Trophoblast cell (in vitro differentiated cells and primary cell): Measurements from ENCODE around the gene CENPV.

Source experiments
- DNase-seq, 2 donors: peaks; one replicate each; pipeline ENCODE4 v3.0.0-alpha.2; 2016
- H2AFZ ChIP-seq: 2 replicates; pipeline ENCODE4 v1.6.1; 2013; ENCODE audit warnings: low read length, moderate library complexity, mild to moderate bottlenecking; ENCODE audit not compliant: insufficient read depth, poor library complexity
- H2AK5ac ChIP-seq: 2 replicates; pipeline ENCODE4 v1.6.1; 2013; ENCODE audit warnings: mild to moderate bottlenecking, low read length
- H2BK120ac ChIP-seq: 2 replicates; pipeline ENCODE4 v1.6.1; 2013; ENCODE audit warnings: low read length, mild to moderate bottlenecking, moderate library complexity; ENCODE audit not compliant: insufficient read depth, poor library complexity
- H2BK12ac ChIP-seq: 2 replicates; pipeline ENCODE4 v1.6.1; 2013; ENCODE audit warnings: mild to moderate bottlenecking, low read length, moderate library complexity
- H2BK5ac ChIP-seq: 2 replicates; pipeline ENCODE4 v1.6.1; 2013; ENCODE audit warnings: low read length, low read depth, moderate library complexity, mild to moderate bottlenecking; ENCODE audit not compliant: poor library complexity
- H3K14ac ChIP-seq: 2 replicates; pipeline ENCODE4 v1.6.1; 2013; ENCODE audit warnings: mild to moderate bottlenecking, low read length
- H3K18ac ChIP-seq: 2 replicates; pipeline ENCODE4 v1.6.1; 2013; ENCODE audit warnings: mild to moderate bottlenecking, low read length
- H3K23ac ChIP-seq: 2 replicates; pipeline ENCODE4 v1.6.1; 2013; ENCODE audit warnings: low read length
- H3K27ac ChIP-seq: 2 replicates; pipeline ENCODE4 v1.5.1; 2013; ENCODE audit warnings: low read depth, mild to moderate bottlenecking, inconsistent platforms, low read length, moderate library complexity
- H3K27me3 ChIP-seq: 2 replicates; pipeline ENCODE4 v1.6.1; 2013; ENCODE audit warnings: inconsistent platforms, mild to moderate bottlenecking, low read length, moderate library complexity; ENCODE audit not compliant: insufficient read depth
- H3K36me3 ChIP-seq, 2 experiments: 1 replicate in 1 of 2; 2 replicates in 1 of 2; pipeline ENCODE4 v1.6.1; 2013; ENCODE audit warnings: low read length in 2 of 2, mild to moderate bottlenecking in 2 of 2, moderate library complexity in 1 of 2; ENCODE audit not compliant: insufficient read depth in 2 of 2, control insufficient read depth in 1 of 2
- H3K4ac ChIP-seq: 2 replicates; pipeline ENCODE4 v1.6.1; 2013; ENCODE audit warnings: low read depth, mild to moderate bottlenecking, low read length, moderate library complexity
- H3K4me1 ChIP-seq, 2 experiments: 1 replicate in 1 of 2; 2 replicates in 1 of 2; pipeline ENCODE4 v1.6.1; 2013; ENCODE audit warnings: low read length in 2 of 2, mild to moderate bottlenecking in 2 of 2, moderate library complexity in 1 of 2; ENCODE audit not compliant: insufficient read depth in 2 of 2, control insufficient read depth in 1 of 2
- H3K4me2 ChIP-seq: 2 replicates; pipeline ENCODE4 v1.6.1; 2013; ENCODE audit warnings: inconsistent platforms, mild to moderate bottlenecking, low read length, moderate library complexity
- H3K4me3 ChIP-seq: 2 replicates; pipeline ENCODE4 v1.5.1; 2013; ENCODE audit warnings: mild to moderate bottlenecking, low read depth, low read length, inconsistent platforms
- H3K79me1 ChIP-seq: one replicate; pipeline ENCODE4 v1.6.1; 2013; ENCODE audit warnings: low read length
- H3K79me2 ChIP-seq: 2 replicates; pipeline ENCODE4 v1.6.1; 2013; ENCODE audit warnings: low read length, mild to moderate bottlenecking; ENCODE audit not compliant: control insufficient read depth, insufficient read depth, poor library complexity
- H3K9ac ChIP-seq: 2 replicates; pipeline ENCODE4 v1.6.1; 2013; ENCODE audit warnings: mild to moderate bottlenecking, low read length
- H3K9me3 ChIP-seq: 2 replicates; pipeline ENCODE4 v1.6.1; 2013; ENCODE audit warnings: low read depth, mild to moderate bottlenecking, control low read depth, inconsistent platforms, low read length; ENCODE audit not compliant: insufficient read depth
- H4K12ac ChIP-seq: 2 replicates; pipeline ENCODE4 v1.6.1; 2013; ENCODE audit warnings: low read depth, mild to moderate bottlenecking, low read length, moderate library complexity
- H4K8ac ChIP-seq: 2 replicates; pipeline ENCODE4 v1.6.1; 2013; ENCODE audit warnings: low read depth, mild to moderate bottlenecking, low read length, moderate library complexity
- H4K91ac ChIP-seq: one replicate; pipeline ENCODE4 v1.6.1; 2013; ENCODE audit warnings: low read depth, mild to moderate bottlenecking, low read length, moderate library complexity
- WGBS: extraction: QIAGEN DNeasy Blood & Tissue Kit; methylation state at CpG from one replicate; pipeline ENCODE4 v1.1.7; 2013; ENCODE audit warnings: missing lambda C conversion rate; ENCODE audit not compliant: insufficient read length, insufficient coverage; ENCODE audit errors: extremely low coverage; 5-methylcytosine and 5-hydroxymethylcytosine counted together

The CENPV gene

DNA sequence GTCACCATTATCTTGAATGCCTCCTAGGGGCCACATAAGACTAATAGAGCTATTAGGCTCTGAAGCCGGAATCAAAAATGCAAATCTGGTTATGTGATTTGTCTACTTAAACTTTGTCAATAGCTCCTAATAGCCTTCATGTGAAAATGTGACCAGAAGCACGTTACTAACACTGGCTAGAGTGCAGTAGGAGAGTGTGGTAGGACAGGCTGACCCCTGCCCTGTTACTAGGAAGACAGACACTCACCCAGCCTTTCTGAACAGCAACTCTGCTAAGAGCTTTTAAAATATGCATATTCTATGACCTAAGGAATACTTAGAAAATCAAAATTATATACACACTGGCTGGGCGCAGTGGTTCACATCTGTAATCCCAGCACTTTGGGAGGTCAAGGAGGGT lies 26.3 kb downstream of the CENPV start:
- H3K79me2 ChIP-seq: no peaks in the 10 kb centered on the region
- no peak overlapping the region for H3K14ac ChIP-seq
- no peak overlapping the region for H4K12ac ChIP-seq
- H3K27ac ChIP-seq: no peak overlapping the region
- H3K23ac ChIP-seq: no peak overlapping the region
- H3K36me3 ChIP-seq: peaks cover 3 to 9% of the 10 kb centered on the region in 2 experiments
- H3K18ac ChIP-seq: no peak overlapping the region
- H4K91ac ChIP-seq: no peak overlapping the region
- H2BK5ac ChIP-seq: no peak overlapping the region
- no peak overlapping the region for H4K8ac ChIP-seq
- H2BK12ac ChIP-seq: no peak overlapping the region
- H3K9me3 ChIP-seq: no peaks in the 10 kb centered on the region
- no peak overlapping the region for H2AFZ ChIP-seq
- H3K4me3 ChIP-seq: no peak overlapping the region
- DNase-seq: no peak
- no peaks in the 10 kb centered on the region for H3K27me3 ChIP-seq
- no peak overlapping the region for H3K9ac ChIP-seq
- no peak overlapping the region for H2BK120ac ChIP-seq
- no CpG with 5 or more reads among the region's 3 CpGs for WGBS
- no peaks in the 10 kb centered on the region for H3K4me1 ChIP-seq
- no peak overlapping the region for H3K4me2 ChIP-seq
- H3K4ac ChIP-seq: no peak overlapping the region
- no peak overlapping the region for H2AK5ac ChIP-seq
- H3K79me1 ChIP-seq: no peaks in the 10 kb centered on the region

- no peaks in the 10 kb centered on the region for H3K4me1 ChIP-seq
- H3K14ac ChIP-seq: no peak overlapping the region
- no peaks in the 10 kb centered on the region for H3K27me3 ChIP-seq
- H2BK120ac ChIP-seq: no peak overlapping the region
- no CpG with 5 or more reads among the region's 1 CpG for WGBS
- no peak overlapping the region for H2BK12ac ChIP-seq
- no peak overlapping the region for H3K4me3 ChIP-seq
- no peak overlapping the region for H4K8ac ChIP-seq
- DNase-seq: no peak
- H4K91ac ChIP-seq: no peak overlapping the region
- H4K12ac ChIP-seq: no peak overlapping the region
- no peak overlapping the region for H2AFZ ChIP-seq
- H3K27ac ChIP-seq: no peak overlapping the region
- H2AK5ac ChIP-seq: no peak overlapping the region
- H3K9ac ChIP-seq: no peak overlapping the region
- no peak overlapping the region for H3K23ac ChIP-seq
- H3K4ac ChIP-seq: no peak overlapping the region
- no peak overlapping the region for H3K4me2 ChIP-seq
- peaks cover 3 to 9% of the 10 kb centered on the region in 2 experiments for H3K36me3 ChIP-seq
- H3K18ac ChIP-seq: no peak overlapping the region
- no peak overlapping the region for H2BK5ac ChIP-seq
- H3K79me1 ChIP-seq: no peaks in the 10 kb centered on the region
- H3K79me2 ChIP-seq: no peaks in the 10 kb centered on the region
- no peaks in the 10 kb centered on the region for H3K9me3 ChIP-seq
These were observed 27.3 kb downstream of the CENPV start for GRCh38 chr17:16325964-16326363.

DNA sequence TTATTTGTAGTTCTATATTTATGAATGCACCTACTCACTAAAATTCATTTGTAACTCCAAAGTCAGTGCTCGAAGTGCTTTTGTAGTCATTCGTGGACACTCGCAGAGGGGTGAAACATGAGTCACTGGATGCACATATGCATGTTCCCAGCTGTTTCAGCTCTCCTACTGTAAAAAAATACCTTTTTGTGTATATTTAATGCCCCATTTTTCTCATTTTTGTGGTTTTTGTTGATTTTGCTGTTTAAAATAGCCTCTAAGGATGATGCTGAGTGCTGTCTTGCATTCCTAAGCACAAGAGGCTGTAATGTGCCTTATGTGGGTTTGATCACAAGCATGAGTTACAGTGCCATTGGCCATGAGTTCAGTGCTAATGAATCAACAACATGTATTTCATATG lies 30.6 kb downstream of the CENPV start:
- H2AFZ ChIP-seq: no peak overlapping the region

DNA sequence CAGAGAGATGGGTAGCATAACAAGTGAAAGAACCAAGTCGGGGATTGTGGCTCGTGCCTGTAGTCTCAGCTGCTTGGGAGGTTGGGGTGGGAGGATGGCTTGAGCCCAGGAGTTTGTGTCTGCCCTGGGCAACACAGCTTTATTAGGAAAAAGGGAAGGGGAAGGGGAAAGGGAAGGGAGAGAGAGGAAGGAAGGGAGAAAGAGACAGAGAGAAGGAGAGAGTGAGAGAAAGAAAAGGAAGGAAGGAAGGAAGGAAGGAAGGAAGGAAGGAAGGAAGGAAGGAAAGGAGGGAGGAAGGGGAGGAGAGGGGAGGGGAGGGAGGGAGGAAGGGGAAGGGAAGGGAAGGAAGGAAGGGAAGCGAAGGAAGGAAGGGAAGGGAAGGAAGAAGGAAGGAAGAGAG lies 33.3 kb downstream of the CENPV start:
- no peak overlapping the region for H3K4ac ChIP-seq
- no peak for DNase-seq
- H2AK5ac ChIP-seq: no peak overlapping the region
- no peak overlapping the region for H2BK120ac ChIP-seq
- no peak overlapping the region for H2BK12ac ChIP-seq
- no peak overlapping the region for H3K4me2 ChIP-seq
- peaks cover 0 to 1% of the 10 kb centered on the region in 2 experiments for H3K36me3 ChIP-seq
- WGBS: no CpG with 5 or more reads among the region's 3 CpGs
- no peaks in the 10 kb centered on the region for H3K9me3 ChIP-seq
- no peak overlapping the region for H4K12ac ChIP-seq
- no peak overlapping the region for H3K27ac ChIP-seq
- H3K18ac ChIP-seq: no peak overlapping the region
- H3K23ac ChIP-seq: no peak overlapping the region
- no peak overlapping the region for H2BK5ac ChIP-seq
- no peak overlapping the region for H3K14ac ChIP-seq
- no peaks in the 10 kb centered on the region for H3K27me3 ChIP-seq
- H3K4me1 ChIP-seq: no peaks in the 10 kb centered on the region
- H2AFZ ChIP-seq: no peak overlapping the region
- H3K79me2 ChIP-seq: no peaks in the 10 kb centered on the region
- no peak overlapping the region for H4K8ac ChIP-seq
- no peaks in the 10 kb centered on the region for H3K79me1 ChIP-seq
- no peak overlapping the region for H3K9ac ChIP-seq
- H3K4me3 ChIP-seq: no peak overlapping the region
- no peak overlapping the region for H4K91ac ChIP-seq

More for the DNA sequence above, 30.6 kb downstream of the CENPV start:
- WGBS: no CpG with 5 or more reads among the region's 3 CpGs
- Histone ChIP-seq H2BK5ac (no peak overlapping the region), H3K4me1 (no peaks in the 10 kb centered on the region), H3K9me3 (no peaks in the 10 kb centered on the region), H3K27ac (no peak overlapping the region), H3K4ac (no peak overlapping the region), H3K23ac (no peak overlapping the region), H3K27me3 (no peaks in the 10 kb centered on the region), H2BK12ac (no peak overlapping the region), H3K79me2 (no peaks in the 10 kb centered on the region), H3K4me2 (no peak overlapping the region), H4K91ac (no peak overlapping the region), H3K36me3 (peaks cover 3 to 9% of the 10 kb centered on the region in 2 experiments), H3K18ac (no peak overlapping the region), H3K4me3 (no peak overlapping the region), H4K8ac (no peak overlapping the region), H3K9ac (no peak overlapping the region), H2AK5ac (no peak overlapping the region), H3K79me1 (no peaks in the 10 kb centered on the region), H3K14ac (no peak overlapping the region), H2BK120ac (no peak overlapping the region), H4K12ac (no peak overlapping the region)
- DNase-seq: no peak
